Activated effector memory CD4-positive, alpha-beta T cell treated with anti-CD3 and anti-CD28 coated beads, Interleukin-2, amount 50 U/mL, for 16 hours (primary cell): ENCODE data around the gene C6orf141.

Source experiments
- DNase-seq: peaks from one replicate; pipeline ENCODE4 v3.0.0-alpha.2; 2020

Gene C6orf141

GRCh38 chr6:49540614-49541013 is 9.9 kb upstream of the C6orf141 start:
- no peak for DNase-seq

- DNase-seq: no peak
Observed at GRCh38 chr6:49541210-49541724, 9.2 kb upstream of the C6orf141 start.

GRCh38 chr6:49541936-49542335 is 8.5 kb upstream of the C6orf141 start:
- no peak for DNase-seq

- DNase-seq: no peak
Observed at GRCh38 chr6:49543087-49543858, 7.2 kb upstream of the C6orf141 start.

- DNase-seq: no peak
Observed at GRCh38 chr6:49546331-49546730, 4.1 kb upstream of the C6orf141 start.

DNA sequence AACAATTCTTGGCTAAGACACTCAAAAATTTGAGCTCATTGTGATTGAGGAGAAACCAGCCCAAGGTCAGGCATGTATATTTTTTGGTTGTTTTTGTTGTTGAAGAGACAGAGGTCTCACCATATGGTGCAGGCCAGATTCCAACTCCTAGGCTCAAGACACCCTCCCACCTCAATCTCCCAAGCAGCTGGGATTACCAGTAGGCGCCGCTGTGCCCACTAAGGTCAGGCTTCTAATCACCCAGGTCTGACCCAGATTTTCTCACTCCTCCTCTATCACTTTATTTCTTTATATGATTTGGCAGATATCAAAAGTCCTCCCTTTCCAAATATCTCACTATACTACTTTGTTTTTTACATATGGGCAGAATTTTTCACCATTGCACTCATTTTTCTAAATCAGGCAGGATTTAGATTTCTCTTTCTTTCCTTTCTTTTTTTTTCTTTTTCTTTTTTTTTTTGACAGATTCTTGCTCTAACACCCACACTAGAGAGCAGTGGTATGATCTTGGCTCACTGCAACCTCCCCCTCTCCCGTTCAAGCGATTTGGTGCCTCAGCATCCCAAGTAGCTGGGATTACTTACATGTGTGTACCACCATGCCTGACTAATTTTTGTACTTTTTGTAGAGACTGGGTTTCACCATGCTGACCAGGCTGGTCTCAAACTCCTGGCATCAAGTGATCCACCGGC is 1.7 kb upstream of the C6orf141 start:
- no peak for DNase-seq

DNA sequence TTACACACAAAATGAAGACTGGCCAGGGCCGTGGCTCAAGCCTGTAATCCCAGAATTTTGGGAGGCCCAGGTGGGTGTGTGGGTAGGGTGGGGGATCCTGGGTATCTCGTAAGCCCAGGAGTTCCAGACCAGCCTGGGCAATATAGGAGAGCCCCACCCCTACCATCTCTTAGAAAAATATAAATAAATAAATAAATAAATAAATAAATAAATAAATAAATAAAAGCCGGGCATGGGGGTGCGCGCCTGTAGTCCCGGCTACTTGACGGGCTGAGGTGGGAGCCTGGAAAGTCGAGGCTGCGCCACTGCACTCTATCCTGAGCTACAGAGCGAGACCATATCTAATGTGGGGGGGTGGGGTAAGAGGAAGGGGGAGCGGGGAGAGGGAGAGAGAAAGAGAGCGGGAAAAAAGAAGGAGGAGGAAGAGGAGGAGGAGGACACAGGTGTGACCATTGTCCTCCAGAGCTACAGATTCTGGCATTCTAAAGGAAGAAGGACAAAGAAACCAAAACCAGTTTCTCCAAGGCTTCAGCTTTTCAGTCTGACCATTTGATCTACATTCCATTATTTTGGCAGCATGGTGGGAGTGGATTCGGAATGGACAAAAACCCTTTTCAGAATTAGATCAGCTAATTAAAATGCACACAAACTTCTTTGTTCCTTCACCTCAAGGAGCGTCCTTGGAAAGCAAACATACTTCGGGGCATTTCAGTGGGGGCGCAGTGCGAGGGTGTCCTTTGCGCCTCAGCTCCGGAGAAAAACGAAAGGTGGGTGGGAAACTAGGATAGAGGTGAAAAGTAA is 577 bp upstream of the C6orf141 start:
- DNase-seq: no peak

DNA sequence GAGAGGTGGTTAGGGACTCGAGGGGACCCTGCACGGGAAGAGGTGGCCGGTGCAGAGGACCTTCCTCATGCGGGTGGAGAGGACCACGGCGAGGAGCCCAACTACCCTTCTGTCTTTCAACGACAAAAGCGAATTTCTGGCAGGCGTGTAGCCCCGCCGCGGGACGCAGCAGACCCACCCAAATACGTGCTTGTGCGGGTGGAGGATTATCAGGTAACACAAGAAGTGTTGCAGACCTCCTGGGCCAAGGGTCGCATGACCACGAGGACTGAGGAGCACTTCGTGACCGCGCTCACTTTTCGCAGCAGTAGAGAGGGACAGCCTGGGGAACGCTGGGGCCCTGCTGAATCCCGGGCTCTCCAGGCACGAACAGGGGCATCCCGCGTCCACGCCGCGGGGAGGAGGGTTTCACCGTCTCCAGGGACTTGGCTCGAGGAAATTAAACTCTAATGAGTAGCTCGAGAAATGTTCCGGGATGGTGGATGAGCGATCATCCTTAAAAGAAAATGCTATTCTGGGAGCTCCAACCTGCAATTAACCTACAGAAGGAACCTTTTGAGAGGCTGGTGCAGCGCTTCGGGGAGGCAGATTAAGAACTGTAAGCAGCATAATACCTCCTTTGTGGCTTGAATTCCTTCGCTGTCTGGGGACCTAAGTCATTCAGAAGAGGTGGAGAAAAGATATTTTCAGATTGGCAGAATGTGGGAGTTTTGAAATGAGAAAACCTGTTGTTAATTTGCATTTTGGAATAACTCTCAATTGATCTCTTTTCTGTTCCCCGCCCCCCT is 804 bp downstream of the C6orf141 start:
- no peak for DNase-seq

DNA sequence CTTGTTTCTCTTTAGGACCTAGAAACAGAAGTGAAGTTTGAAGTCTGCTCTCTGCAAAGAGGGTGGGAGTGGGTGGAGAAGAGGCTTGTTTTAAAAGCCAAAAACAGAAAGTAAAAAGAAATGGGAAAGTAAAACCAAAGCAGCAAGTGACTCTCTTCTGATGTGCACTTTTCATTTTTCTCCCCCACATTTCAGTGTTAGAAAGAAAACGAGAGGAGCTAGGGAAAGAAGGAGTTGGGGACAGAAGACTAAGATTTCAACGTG is 1.3 kb downstream of the C6orf141 start:
- DNase-seq: no peak

GRCh38 chr6:49552596-49552995 is 2.1 kb downstream of the C6orf141 start:
- no peak for DNase-seq

- no peak for DNase-seq
Observed at GRCh38 chr6:49553384-49553783, 2.9 kb downstream of the C6orf141 start.

- DNase-seq: no peak
Observed at GRCh38 chr6:49555951-49556350, 5.5 kb downstream of the C6orf141 start.

DNA sequence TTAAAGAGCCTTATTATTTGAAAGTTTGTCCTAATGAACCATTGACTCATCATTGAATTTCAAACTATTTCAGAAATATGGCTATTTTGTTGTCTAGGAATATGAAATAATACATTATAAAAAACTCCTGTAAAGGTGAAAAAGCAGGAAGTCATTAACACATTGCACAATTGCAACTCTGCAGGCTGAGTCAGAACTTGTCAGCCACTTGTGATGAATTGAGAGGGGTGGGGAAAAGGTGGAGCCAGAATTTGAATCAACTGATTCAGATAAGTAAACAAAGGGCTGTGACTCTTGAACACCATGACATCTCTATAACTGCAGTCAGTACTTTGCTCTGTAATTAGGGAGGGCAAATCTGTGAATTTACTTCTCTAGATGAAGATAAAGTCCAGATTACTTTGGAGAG is 6.0 kb downstream of the C6orf141 start:
- no peak for DNase-seq

GRCh38 chr6:49557177-49557576 is 6.7 kb downstream of the C6orf141 start:
- DNase-seq: no peak

- no peak for DNase-seq
Observed at GRCh38 chr6:49558238-49558637, 7.8 kb downstream of the C6orf141 start.

GRCh38 chr6:49563006-49563886 is 12.8 kb downstream of the C6orf141 start:
- no peak for DNase-seq

- DNase-seq: no peak
Observed at GRCh38 chr6:49564552-49564951, 14.1 kb downstream of the C6orf141 start.

DNA sequence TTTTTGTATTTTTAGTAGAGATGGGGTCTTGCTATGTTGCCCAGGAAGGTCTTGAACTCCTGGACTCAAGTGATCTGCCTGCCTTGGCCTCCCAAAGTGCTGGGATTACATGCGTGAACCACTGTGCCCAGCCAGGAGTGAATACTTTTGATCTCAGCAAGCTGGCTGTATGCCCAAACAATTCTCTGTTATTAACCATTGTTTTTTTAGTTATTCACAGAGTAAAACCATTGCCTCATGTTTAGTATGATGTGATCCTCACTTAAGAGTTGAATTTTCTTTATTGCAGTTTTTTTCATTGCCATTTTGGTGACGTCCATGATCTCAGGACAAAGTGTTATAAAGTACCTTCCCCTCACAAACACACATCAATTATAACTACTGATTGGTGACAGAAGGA is 14.8 kb downstream of the C6orf141 start:
- no peak for DNase-seq

DNA sequence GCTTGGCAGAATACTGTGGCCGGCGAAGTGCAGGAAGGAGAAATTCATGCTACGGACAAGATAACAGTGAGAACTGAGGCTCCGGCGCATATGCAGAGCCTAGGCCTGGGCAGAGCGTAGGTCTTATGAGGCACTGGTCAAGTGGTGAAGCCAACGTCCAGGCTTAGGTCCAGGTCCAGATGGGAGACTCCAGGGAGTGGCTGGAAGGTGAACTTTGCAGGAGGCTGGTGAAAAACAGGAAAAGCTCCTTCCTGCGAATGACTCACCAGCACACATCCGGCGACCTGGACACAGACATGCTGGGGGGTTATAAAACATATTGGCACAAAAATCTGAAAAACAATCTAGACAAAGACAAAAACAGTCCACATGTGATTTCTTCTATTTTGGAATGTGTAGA is 15.4 kb downstream of the C6orf141 start:
- no peak for DNase-seq

DNA sequence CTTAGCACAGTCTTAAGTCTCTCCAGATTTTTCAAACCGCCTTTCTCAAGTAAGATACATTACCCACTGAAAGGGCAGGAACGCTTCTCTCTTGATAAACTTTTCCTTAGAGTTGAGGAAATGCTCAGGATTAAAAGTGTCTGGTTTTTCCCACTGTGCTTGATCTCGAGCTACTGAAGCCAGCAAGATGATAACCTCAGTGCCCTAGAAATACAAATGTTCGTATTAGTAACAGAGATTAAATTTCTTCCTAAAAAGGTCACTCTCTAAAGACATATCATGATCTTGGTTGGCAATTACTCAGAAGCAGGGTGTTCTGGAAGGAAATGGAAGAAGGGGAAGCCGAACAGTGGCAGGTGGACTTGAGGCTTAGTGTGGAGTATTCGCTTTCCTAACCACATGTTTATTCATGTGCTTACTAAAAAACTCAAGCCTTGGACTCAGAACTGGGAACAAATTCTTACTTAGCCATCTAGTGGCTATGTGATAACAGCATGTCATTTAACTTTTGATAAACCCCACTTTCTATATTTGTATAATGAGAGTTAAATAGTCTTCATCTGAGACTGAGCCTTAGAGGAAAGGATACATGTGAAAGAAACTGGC is 20.1 kb downstream of the C6orf141 start:
- DNase-seq: no peak

DNA sequence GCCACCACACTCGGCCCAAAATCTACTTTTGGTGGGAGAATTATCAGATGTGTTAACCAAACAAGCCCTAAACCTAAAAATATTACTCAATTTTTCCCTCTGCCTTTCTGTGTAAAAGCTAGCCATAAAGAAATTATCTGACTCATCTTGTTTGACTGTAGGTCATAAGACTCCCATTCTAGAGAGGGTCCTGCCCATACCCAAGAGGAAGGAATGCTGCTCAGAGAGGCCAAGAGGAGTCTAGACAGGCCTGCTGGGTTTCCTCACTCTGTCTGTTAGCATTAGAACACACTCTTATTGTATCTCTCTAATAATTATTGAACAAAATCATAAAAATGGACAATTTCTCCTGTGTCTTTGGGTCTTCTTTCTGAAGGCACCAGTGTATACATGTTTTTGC is 26.1 kb downstream of the C6orf141 start:
- DNase-seq: no peak

GRCh38 chr6:49579649-49580048 is 29.2 kb downstream of the C6orf141 start:
- no peak for DNase-seq
